ENCODE results near the gene TTLL9. TPM values are rescaled to one million over a fixed set of nuclear protein-coding genes. Genes with fewer than 3 reads are reported as not detected.
A peak's percentile ranks its signal among the peaks of the same experiment; 100 is the strongest.

The TTLL9 gene
- total and polyA plus RNA-seq, 4 donors: 5.1 to 18.8 (median 15.3) TPM

DNA sequence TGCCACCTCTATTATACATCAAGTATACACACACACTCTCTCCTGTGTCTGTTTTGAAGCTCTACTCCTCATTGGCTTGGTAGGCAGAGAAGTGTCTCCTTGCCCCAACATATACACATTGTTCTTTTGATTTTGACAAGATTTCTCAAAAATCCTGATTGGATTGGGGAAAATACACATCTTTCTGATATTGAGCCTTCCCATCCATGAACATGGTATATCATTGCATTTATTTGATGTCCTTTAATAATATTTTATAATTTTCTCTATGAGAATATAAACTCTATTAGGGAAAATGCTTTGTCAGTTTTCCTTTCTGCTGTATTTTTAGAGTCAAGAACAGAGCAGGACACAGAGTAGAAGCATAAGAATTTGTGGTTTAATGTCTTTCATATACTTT is 7.2 kb downstream of the TTLL9 start:
- Histone ChIP-seq H3K9me3 (ENCODE audit: control insufficient read depth, insufficient read depth, low read length) (no peaks in the 10 kb centered on the region), H3K27me3 (ENCODE audit: control insufficient read depth, insufficient read depth, low read length) (no peaks in the 10 kb centered on the region), H3K4me3 (ENCODE audit: low read depth, low read length) (no peak overlapping the region), H3K36me3 (ENCODE audit: control insufficient read depth, insufficient read depth, low read length) (peaks cover 4% of the 10 kb centered on the region), H3K4me1 (ENCODE audit: control insufficient read depth, insufficient read depth, low read length) (peaks cover 10% of the 10 kb centered on the region), H3K27ac (ENCODE audit: low read depth, low read length) (no peak overlapping the region)
- no peak for DNase-seq (ENCODE audit: low read depth in 4 of 6, low spot score in 6 of 6)

DNA sequence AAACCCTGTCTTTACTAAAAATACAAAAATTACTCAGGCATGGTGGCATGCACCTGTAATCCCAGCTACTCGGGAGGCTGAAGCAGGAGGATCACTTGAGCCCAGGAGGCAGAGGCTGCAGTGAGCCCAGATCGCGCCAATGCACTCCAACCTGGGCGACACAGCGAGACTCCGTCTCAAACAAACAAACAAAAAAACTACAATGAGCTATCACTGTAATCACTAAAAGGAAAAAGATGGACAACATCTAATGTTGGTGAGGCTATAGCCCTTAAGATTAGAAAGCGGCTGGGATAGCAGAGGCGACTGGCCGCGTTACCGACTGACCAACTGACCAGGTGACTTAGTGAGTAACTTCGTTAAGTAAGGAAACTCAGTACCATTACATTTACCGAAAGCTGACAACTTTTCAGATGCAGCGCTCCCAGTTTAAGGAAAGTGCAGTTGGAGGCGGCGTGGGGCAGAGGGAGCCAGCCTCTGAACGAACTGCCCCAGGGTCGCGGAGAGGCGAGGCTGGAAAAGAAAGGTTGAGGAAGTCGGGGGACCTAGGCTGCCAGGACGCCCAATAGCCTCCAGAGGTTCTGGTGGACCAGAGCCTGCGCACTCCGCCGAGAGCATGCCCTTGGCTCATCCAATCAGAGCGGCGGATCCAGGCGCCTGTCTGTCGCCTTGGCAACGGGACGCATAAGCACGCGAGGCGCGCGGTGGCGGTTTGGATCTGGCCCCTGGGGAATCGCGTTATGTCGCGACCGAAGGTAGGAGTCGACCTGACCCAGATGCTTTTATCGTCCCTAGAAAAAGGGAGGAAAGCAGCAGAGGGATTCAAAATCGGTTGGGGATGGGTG is 8.9 kb downstream of the TTLL9 start:
- H3K9me3 ChIP-seq (ENCODE audit: control insufficient read depth, insufficient read depth, low read length): no peaks in the 10 kb centered on the region
- peaks cover 4% of the 10 kb centered on the region for H3K36me3 ChIP-seq (ENCODE audit: control insufficient read depth, insufficient read depth, low read length)
- DNase-seq (ENCODE audit: low read depth in 4 of 6, low spot score in 6 of 6): peak; percentile 85 to 98 (median 91)
- H3K4me1 ChIP-seq (ENCODE audit: control insufficient read depth, insufficient read depth, low read length): peaks cover 10% of the 10 kb centered on the region
- H3K27me3 ChIP-seq (ENCODE audit: control insufficient read depth, insufficient read depth, low read length): no peaks in the 10 kb centered on the region
- 2% methylated on average over 38 of the region's 45 CpGs for WGBS (ENCODE audit: insufficient coverage)
- peak overlapping the region; percentile 79 for H3K27ac ChIP-seq (ENCODE audit: low read depth, low read length)
- H3K4me3 ChIP-seq (ENCODE audit: low read depth, low read length): peak overlapping the region; percentile 66

DNA sequence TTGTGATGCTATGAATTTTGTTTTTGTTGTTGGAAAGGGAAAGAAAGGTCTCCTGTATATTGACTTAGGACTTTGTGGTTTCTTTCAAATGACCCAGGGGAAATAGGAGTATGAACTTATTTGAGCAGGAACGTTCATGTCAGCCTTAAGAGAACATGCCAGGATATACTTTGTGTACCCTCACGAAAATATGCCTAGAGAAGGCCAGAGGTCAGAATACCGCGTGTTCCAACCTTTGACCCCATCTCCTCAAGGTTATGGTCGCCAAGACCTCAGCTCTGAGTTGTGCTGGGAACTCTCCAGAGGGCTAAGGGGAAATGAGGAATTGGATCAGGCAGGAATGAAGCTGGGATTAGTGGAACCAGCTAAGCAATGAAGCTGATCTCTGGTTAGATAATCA is 11.5 kb downstream of the TTLL9 start:
- Histone ChIP-seq H3K4me3 (ENCODE audit: low read depth, low read length) (no peak overlapping the region), H3K36me3 (ENCODE audit: control insufficient read depth, insufficient read depth, low read length) (no peaks in the 10 kb centered on the region), H3K27ac (ENCODE audit: low read depth, low read length) (no peak overlapping the region), H3K9me3 (ENCODE audit: control insufficient read depth, insufficient read depth, low read length) (no peaks in the 10 kb centered on the region), H3K27me3 (ENCODE audit: control insufficient read depth, insufficient read depth, low read length) (no peaks in the 10 kb centered on the region), H3K4me1 (ENCODE audit: control insufficient read depth, insufficient read depth, low read length) (peaks cover 10% of the 10 kb centered on the region)
- WGBS (ENCODE audit: insufficient coverage): 60% methylated on average over 2 of the region's 5 CpGs
- DNase-seq (ENCODE audit: low read depth in 4 of 6, low spot score in 6 of 6): no peak

DNA sequence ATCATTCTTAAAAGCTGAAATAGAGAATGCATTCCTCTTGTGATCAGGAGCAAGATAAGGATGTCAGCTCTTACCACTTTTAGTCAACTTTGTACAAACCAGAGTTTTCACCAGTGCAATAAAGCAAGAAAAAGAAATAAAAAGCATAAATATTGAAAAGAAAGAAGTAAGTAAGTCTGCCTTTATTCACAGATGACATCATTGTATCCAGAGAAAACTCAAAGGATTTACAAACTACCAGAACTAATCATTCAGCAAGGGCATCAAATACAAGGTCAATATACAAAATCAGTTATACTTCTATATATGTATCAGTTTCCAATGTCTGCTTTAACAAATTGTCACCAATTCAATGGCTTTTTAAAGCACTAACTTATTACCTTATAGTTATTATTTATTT is 13.4 kb downstream of the TTLL9 start:
- H3K36me3 ChIP-seq (ENCODE audit: control insufficient read depth, insufficient read depth, low read length): no peaks in the 10 kb centered on the region
- H3K27me3 ChIP-seq (ENCODE audit: control insufficient read depth, insufficient read depth, low read length): no peaks in the 10 kb centered on the region
- peaks cover 10% of the 10 kb centered on the region for H3K4me1 ChIP-seq (ENCODE audit: control insufficient read depth, insufficient read depth, low read length)

DNA sequence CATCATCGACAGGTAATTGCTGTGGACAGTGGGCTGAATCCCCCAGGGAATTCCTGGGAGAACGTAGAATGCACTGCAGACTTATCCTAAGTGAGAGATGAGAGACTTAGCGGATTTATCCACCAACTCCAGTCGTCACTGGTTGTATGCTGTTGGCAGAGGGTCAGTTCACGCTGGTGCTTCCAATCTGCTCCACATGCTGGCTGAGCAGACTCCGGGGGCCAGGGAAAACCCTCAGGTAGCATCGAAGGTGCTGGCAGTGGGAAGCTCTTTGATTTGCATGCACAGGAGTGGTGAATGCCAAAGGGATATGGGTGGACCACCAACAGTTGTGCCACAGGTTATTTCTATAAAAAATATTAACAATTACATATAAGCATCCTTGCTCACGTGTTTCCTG is 20.2 kb downstream of the TTLL9 start:
- Histone ChIP-seq H3K27ac (ENCODE audit: low read depth, low read length) (no peak overlapping the region), H3K27me3 (ENCODE audit: control insufficient read depth, insufficient read depth, low read length) (no peaks in the 10 kb centered on the region), H3K36me3 (ENCODE audit: control insufficient read depth, insufficient read depth, low read length) (no peaks in the 10 kb centered on the region), H3K9me3 (ENCODE audit: control insufficient read depth, insufficient read depth, low read length) (no peaks in the 10 kb centered on the region), H3K4me3 (ENCODE audit: low read depth, low read length) (no peak overlapping the region), H3K4me1 (ENCODE audit: control insufficient read depth, insufficient read depth, low read length) (no peaks in the 10 kb centered on the region)
- WGBS (ENCODE audit: insufficient coverage): 73% methylated on average over 5 of the region's 8 CpGs
- DNase-seq (ENCODE audit: low read depth in 4 of 6, low spot score in 6 of 6): no peak

More for the DNA sequence above, 13.4 kb downstream of the TTLL9 start:
- H3K27ac ChIP-seq (ENCODE audit: low read depth, low read length): no peak overlapping the region
- DNase-seq (ENCODE audit: low read depth in 4 of 6, low spot score in 6 of 6): no peak
- no peaks in the 10 kb centered on the region for H3K9me3 ChIP-seq (ENCODE audit: control insufficient read depth, insufficient read depth, low read length)
- H3K4me3 ChIP-seq (ENCODE audit: low read depth, low read length): no peak overlapping the region

DNA sequence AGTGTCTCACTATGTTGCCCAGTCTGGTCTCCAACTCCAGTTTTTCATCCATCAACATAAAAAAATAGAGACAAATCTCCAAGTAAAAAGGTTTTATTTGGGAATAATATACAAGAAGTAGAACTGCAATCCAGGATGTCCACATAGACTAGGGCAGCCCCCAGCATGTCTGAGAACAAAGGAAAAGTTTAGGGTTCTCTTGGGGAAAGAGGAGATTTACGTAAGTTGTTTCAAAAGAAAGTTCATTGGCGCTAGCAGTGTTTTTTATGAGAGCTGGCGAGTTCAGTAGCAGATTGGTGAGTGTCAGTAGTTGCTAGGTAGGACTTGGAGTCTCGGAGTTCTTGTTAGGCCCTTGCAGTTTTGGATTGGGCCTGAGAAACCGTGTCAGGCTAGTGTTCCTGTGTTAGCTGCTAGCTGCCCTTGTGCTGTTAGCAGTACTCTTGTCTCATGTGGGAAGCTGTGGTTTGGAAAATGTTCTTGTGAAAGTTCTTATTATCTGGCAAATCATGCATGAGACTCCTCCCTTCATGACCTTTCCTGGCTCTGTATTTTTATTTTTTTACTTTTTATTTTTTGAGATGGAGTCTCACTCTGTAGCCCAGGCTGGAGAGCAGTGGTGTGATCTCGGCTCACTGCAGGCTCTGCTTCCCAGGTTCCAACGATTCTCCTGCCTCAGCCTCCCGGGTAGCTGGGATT is 24.7 kb downstream of the TTLL9 start:
- no peak overlapping the region for H3K4me3 ChIP-seq (ENCODE audit: low read depth, low read length)
- WGBS (ENCODE audit: insufficient coverage): 55% methylated on average over 8 of the region's 8 CpGs
- no peaks in the 10 kb centered on the region for H3K27me3 ChIP-seq (ENCODE audit: control insufficient read depth, insufficient read depth, low read length)
- DNase-seq (ENCODE audit: low read depth in 4 of 6, low spot score in 6 of 6): peak in 1 of 6 donors; percentile 63
- H3K27ac ChIP-seq (ENCODE audit: low read depth, low read length): no peak overlapping the region
- H3K9me3 ChIP-seq (ENCODE audit: control insufficient read depth, insufficient read depth, low read length): no peaks in the 10 kb centered on the region
- H3K36me3 ChIP-seq (ENCODE audit: control insufficient read depth, insufficient read depth, low read length): no peaks in the 10 kb centered on the region
- no peaks in the 10 kb centered on the region for H3K4me1 ChIP-seq (ENCODE audit: control insufficient read depth, insufficient read depth, low read length)

DNA sequence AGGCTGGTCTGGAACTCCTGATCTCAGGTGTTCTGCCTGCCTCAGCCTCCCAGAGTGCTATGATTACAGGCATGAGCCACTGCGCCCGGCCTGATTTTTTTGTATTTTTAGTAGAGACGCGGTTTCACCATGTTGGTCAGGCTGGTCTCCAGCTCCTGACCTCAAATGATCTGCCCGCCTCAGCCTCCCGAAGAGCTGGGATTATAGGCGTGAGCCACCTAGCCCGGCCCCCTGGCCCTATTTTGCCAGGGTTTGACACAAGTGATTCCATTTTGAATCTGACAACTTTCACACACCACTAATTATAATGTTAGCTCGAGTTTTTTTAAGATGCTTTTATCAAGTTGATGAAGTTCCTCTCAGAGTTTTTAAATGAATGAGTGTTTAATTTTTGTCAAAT is 25.6 kb downstream of the TTLL9 start:
- H3K27me3 ChIP-seq (ENCODE audit: control insufficient read depth, insufficient read depth, low read length): no peaks in the 10 kb centered on the region
- WGBS (ENCODE audit: insufficient coverage): 95% methylated on average over 4 of the region's 9 CpGs
- no peaks in the 10 kb centered on the region for H3K4me1 ChIP-seq (ENCODE audit: control insufficient read depth, insufficient read depth, low read length)
- H3K27ac ChIP-seq (ENCODE audit: low read depth, low read length): no peak overlapping the region
- H3K9me3 ChIP-seq (ENCODE audit: control insufficient read depth, insufficient read depth, low read length): no peaks in the 10 kb centered on the region
- H3K4me3 ChIP-seq (ENCODE audit: low read depth, low read length): no peak overlapping the region
- DNase-seq (ENCODE audit: low read depth in 4 of 6, low spot score in 6 of 6): no peak
- no peaks in the 10 kb centered on the region for H3K36me3 ChIP-seq (ENCODE audit: control insufficient read depth, insufficient read depth, low read length)

DNA sequence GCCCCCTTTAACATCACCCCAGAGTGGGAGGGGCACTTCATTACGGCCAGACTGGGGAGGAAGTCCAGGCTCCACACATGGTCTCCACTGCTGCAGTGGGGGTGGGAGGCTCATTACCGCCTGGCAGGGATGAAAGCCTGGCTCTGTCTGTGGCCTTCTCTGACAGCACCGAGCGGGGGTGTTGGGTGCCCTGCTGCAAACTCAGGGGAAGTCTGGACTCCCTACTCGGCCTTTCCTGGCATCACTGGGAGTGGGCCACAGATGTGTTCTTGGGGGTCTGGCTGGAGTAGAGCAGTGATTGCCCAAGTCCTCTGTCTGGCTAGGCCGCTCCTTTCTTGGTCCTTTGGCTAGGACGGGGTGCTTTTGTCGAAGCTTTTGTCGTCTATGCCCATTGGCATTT is 27.1 kb downstream of the TTLL9 start:
- Histone ChIP-seq H3K4me1 (ENCODE audit: control insufficient read depth, insufficient read depth, low read length) (no peaks in the 10 kb centered on the region), H3K4me3 (ENCODE audit: low read depth, low read length) (no peak overlapping the region), H3K27me3 (ENCODE audit: control insufficient read depth, insufficient read depth, low read length) (no peaks in the 10 kb centered on the region), H3K9me3 (ENCODE audit: control insufficient read depth, insufficient read depth, low read length) (no peaks in the 10 kb centered on the region), H3K27ac (ENCODE audit: low read depth, low read length) (no peak overlapping the region), H3K36me3 (ENCODE audit: control insufficient read depth, insufficient read depth, low read length) (no peaks in the 10 kb centered on the region)
- WGBS (ENCODE audit: insufficient coverage): 66% methylated on average over 5 of the region's 9 CpGs
- DNase-seq (ENCODE audit: low read depth in 4 of 6, low spot score in 6 of 6): no peak

DNA sequence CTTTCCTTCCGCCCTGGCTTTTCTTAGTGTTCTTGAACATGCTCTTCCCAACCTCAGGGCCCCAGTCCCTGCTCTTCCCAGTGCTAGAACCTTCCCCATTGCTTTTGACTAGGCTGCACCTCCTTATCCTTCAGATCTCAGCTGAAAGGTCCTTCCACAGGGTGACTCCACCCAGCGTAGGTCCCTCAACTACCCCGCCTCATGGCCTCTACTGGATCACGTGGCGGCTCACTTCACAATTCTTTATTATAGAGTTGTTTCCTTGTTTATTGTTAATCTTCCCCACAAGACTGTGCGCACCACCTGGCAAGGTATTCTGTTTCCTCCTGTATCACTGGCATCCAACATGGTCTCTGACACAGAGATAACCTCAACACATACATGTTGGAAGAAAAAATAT is 31.2 kb downstream of the TTLL9 start:
- Histone ChIP-seq H3K27ac (ENCODE audit: low read depth, low read length) (no peak overlapping the region), H3K4me1 (ENCODE audit: control insufficient read depth, insufficient read depth, low read length) (no peaks in the 10 kb centered on the region), H3K4me3 (ENCODE audit: low read depth, low read length) (no peak overlapping the region), H3K9me3 (ENCODE audit: control insufficient read depth, insufficient read depth, low read length) (no peaks in the 10 kb centered on the region), H3K27me3 (ENCODE audit: control insufficient read depth, insufficient read depth, low read length) (no peaks in the 10 kb centered on the region), H3K36me3 (ENCODE audit: control insufficient read depth, insufficient read depth, low read length) (no peaks in the 10 kb centered on the region)
- DNase-seq (ENCODE audit: low read depth in 4 of 6, low spot score in 6 of 6): no peak
- 100% methylated on average over 1 of the region's 6 CpGs for WGBS (ENCODE audit: insufficient coverage)
